ENCODE measurements around the gene THAP4.

THAP4 gene

GRCh38 chr2:241654551-241654950 is 17.6 kb upstream of the THAP4 start:
- no peak for TF ChIP-seq POLR2AphosphoS5 (IDR thresholded peaks at IDR 0.05; ENCODE audit: low read depth, low read length)
- no peak for TF ChIP-seq POLR2A (IDR thresholded peaks at IDR 0.05; ENCODE audit: low read depth, low read length)
- no peak for TF ChIP-seq PAX5 (IDR thresholded peaks at IDR 0.05; ENCODE audit: insufficient read depth, low read length, severe bottlenecking)
- no peak for TF ChIP-seq POU2F2 (IDR thresholded peaks at IDR 0.05; ENCODE audit: low read depth, low read length)
- TF ChIP-seq SPI1 (IDR thresholded peaks at IDR 0.05; ENCODE audit: low read depth, low read length) = no peak
- TF ChIP-seq TAF1 (IDR thresholded peaks at IDR 0.05; ENCODE audit: low read depth, low read length) = no peak
- FAIRE-seq = no peak
- DNase-seq (ENCODE audit: insufficient read length, low spot score) = no peak

GRCh38 chr2:241653210-241653750 is 16.3 kb upstream of the THAP4 start:
- FAIRE-seq (no peak), DNase-seq (ENCODE audit: insufficient read length, low spot score) (no peak)

GRCh38 chr2:241652722-241653121 is 15.8 kb upstream of the THAP4 start:
- DNase-seq (ENCODE audit: insufficient read length, low spot score) (no peak), FAIRE-seq (no peak)

More at GRCh38 chr2:241653210-241653750, 16.3 kb upstream of the THAP4 start:
- no peak for TF ChIP-seq PAX5 (IDR thresholded peaks at IDR 0.05; ENCODE audit: insufficient read depth, low read length, severe bottlenecking)
- no peak for TF ChIP-seq TAF1 (IDR thresholded peaks at IDR 0.05; ENCODE audit: low read depth, low read length)
- TF ChIP-seq POU2F2 (IDR thresholded peaks at IDR 0.05; ENCODE audit: low read depth, low read length) = no peak
- no peak for TF ChIP-seq SPI1 (IDR thresholded peaks at IDR 0.05; ENCODE audit: low read depth, low read length)
- TF ChIP-seq POLR2AphosphoS5 (IDR thresholded peaks at IDR 0.05; ENCODE audit: low read depth, low read length) = no peak
- no peak for TF ChIP-seq POLR2A (IDR thresholded peaks at IDR 0.05; ENCODE audit: low read depth, low read length)

GRCh38 chr2:241652142-241652541 is 15.2 kb upstream of the THAP4 start:
- FAIRE-seq = no peak
- TF ChIP-seq POLR2A (IDR thresholded peaks at IDR 0.05; ENCODE audit: low read depth, low read length) = no peak
- TF ChIP-seq PAX5 (IDR thresholded peaks at IDR 0.05; ENCODE audit: insufficient read depth, low read length, severe bottlenecking) = no peak
- no peak for TF ChIP-seq POU2F2 (IDR thresholded peaks at IDR 0.05; ENCODE audit: low read depth, low read length)
- TF ChIP-seq TAF1 (IDR thresholded peaks at IDR 0.05; ENCODE audit: low read depth, low read length) = no peak
- no peak for TF ChIP-seq POLR2AphosphoS5 (IDR thresholded peaks at IDR 0.05; ENCODE audit: low read depth, low read length)
- TF ChIP-seq SPI1 (IDR thresholded peaks at IDR 0.05; ENCODE audit: low read depth, low read length) = no peak
- no peak for DNase-seq (ENCODE audit: insufficient read length, low spot score)

More at GRCh38 chr2:241652722-241653121, 15.8 kb upstream of the THAP4 start:
- no peak for TF ChIP-seq PAX5 (IDR thresholded peaks at IDR 0.05; ENCODE audit: insufficient read depth, low read length, severe bottlenecking)
- TF ChIP-seq POLR2AphosphoS5 (IDR thresholded peaks at IDR 0.05; ENCODE audit: low read depth, low read length) = no peak
- TF ChIP-seq POU2F2 (IDR thresholded peaks at IDR 0.05; ENCODE audit: low read depth, low read length) = no peak
- TF ChIP-seq TAF1 (IDR thresholded peaks at IDR 0.05; ENCODE audit: low read depth, low read length) = no peak
- TF ChIP-seq POLR2A (IDR thresholded peaks at IDR 0.05; ENCODE audit: low read depth, low read length) = no peak
- no peak for TF ChIP-seq SPI1 (IDR thresholded peaks at IDR 0.05; ENCODE audit: low read depth, low read length)

- DNase-seq (ENCODE audit: insufficient read length, low spot score) (no peak), FAIRE-seq (no peak)
- no peak for TF ChIP-seq PAX5 (IDR thresholded peaks at IDR 0.05; ENCODE audit: insufficient read depth, low read length, severe bottlenecking)
- TF ChIP-seq POLR2AphosphoS5 (IDR thresholded peaks at IDR 0.05; ENCODE audit: low read depth, low read length) = no peak
- TF ChIP-seq POLR2A (IDR thresholded peaks at IDR 0.05; ENCODE audit: low read depth, low read length) = no peak
- TF ChIP-seq POU2F2 (IDR thresholded peaks at IDR 0.05; ENCODE audit: low read depth, low read length) = no peak
- TF ChIP-seq TAF1 (IDR thresholded peaks at IDR 0.05; ENCODE audit: low read depth, low read length) = no peak
- no peak for TF ChIP-seq SPI1 (IDR thresholded peaks at IDR 0.05; ENCODE audit: low read depth, low read length)
These were observed 13.0 kb upstream of the THAP4 start for GRCh38 chr2:241649927-241650326.

- FAIRE-seq (no peak), DNase-seq (ENCODE audit: insufficient read length, low spot score) (no peak)
- no peak for TF ChIP-seq PAX5 (IDR thresholded peaks at IDR 0.05; ENCODE audit: insufficient read depth, low read length, severe bottlenecking)
- no peak for TF ChIP-seq POU2F2 (IDR thresholded peaks at IDR 0.05; ENCODE audit: low read depth, low read length)
- TF ChIP-seq POLR2AphosphoS5 (IDR thresholded peaks at IDR 0.05; ENCODE audit: low read depth, low read length) = no peak
- TF ChIP-seq SPI1 (IDR thresholded peaks at IDR 0.05; ENCODE audit: low read depth, low read length) = no peak
- TF ChIP-seq TAF1 (IDR thresholded peaks at IDR 0.05; ENCODE audit: low read depth, low read length) = no peak
- no peak for TF ChIP-seq POLR2A (IDR thresholded peaks at IDR 0.05; ENCODE audit: low read depth, low read length)
These were observed 12.4 kb upstream of the THAP4 start for GRCh38 chr2:241649404-241649803.

GRCh38 chr2:241648453-241648852 is 11.5 kb upstream of the THAP4 start:
- TF ChIP-seq TAF1 (IDR thresholded peaks at IDR 0.05; ENCODE audit: low read depth, low read length) (no peak), POLR2AphosphoS5 (IDR thresholded peaks at IDR 0.05; ENCODE audit: low read depth, low read length) (no peak), PAX5 (IDR thresholded peaks at IDR 0.05; ENCODE audit: insufficient read depth, low read length, severe bottlenecking) (no peak), POU2F2 (IDR thresholded peaks at IDR 0.05; ENCODE audit: low read depth, low read length) (no peak), SPI1 (IDR thresholded peaks at IDR 0.05; ENCODE audit: low read depth, low read length) (no peak), POLR2A (IDR thresholded peaks at IDR 0.05; ENCODE audit: low read depth, low read length) (no peak)
- no peak for FAIRE-seq
- DNase-seq (ENCODE audit: insufficient read length, low spot score) = no peak

- no peak for TF ChIP-seq POLR2A (IDR thresholded peaks at IDR 0.05; ENCODE audit: low read depth, low read length)
- TF ChIP-seq PAX5 (IDR thresholded peaks at IDR 0.05; ENCODE audit: insufficient read depth, low read length, severe bottlenecking) = no peak
- TF ChIP-seq TAF1 (IDR thresholded peaks at IDR 0.05; ENCODE audit: low read depth, low read length) = no peak
- TF ChIP-seq POU2F2 (IDR thresholded peaks at IDR 0.05; ENCODE audit: low read depth, low read length) = no peak
- no peak for TF ChIP-seq POLR2AphosphoS5 (IDR thresholded peaks at IDR 0.05; ENCODE audit: low read depth, low read length)
- no peak for TF ChIP-seq SPI1 (IDR thresholded peaks at IDR 0.05; ENCODE audit: low read depth, low read length)
- FAIRE-seq (no peak), DNase-seq (ENCODE audit: insufficient read length, low spot score) (no peak)
These were observed 9.1 kb upstream of the THAP4 start for GRCh38 chr2:241645915-241646645.

Measured in GM12891 (cell line).